CD14-positive monocyte (primary cell): ENCODE data around the gene CTNNA3. TPM values are rescaled to one million over a fixed set of nuclear protein-coding genes. Genes with fewer than 3 reads are reported as not detected.

ENCODE experiments used
- DNase-seq, 3 donors: peaks; one replicate each; pipeline ENCODE4 v3.0.0-alpha.2; 2011 to 2022
- H2AFZ ChIP-seq: 2 replicates; pipeline ENCODE4 v1.6.0; 2012; ENCODE audit warnings: mild to moderate bottlenecking, low read depth, low read length, inconsistent platforms; ENCODE audit not compliant: insufficient read depth, poor library complexity, severe bottlenecking
- H3K27ac ChIP-seq, 2 donors: 1 replicate in 1 of 2; 2 replicates in 1 of 2; pipeline ENCODE4 v1.5.1; 2012 to 2013; ENCODE audit warnings: low read length in 2 of 2, control low read depth in 1 of 2, inconsistent platforms in 1 of 2, low read depth in 1 of 2, mild to moderate bottlenecking in 1 of 2
- H3K27me3 ChIP-seq, 2 donors: one replicate each; pipeline versions ENCODE4 v1.6.0 to v1.6.1; 2011 to 2013; ENCODE audit warnings: low read length in 2 of 2; ENCODE audit not compliant: control insufficient read depth in 2 of 2, insufficient read depth in 2 of 2
- H3K36me3 ChIP-seq, 2 donors: replicated peaks in 1 of 2; 1 replicate in 1 of 2; 2 replicates in 1 of 2; pipeline versions ENCODE4 v1.5.1 to v1.6.1; 2012 to 2013; ENCODE audit warnings: low read length in 2 of 2, control low read depth in 1 of 2, inconsistent platforms in 1 of 2, mild to moderate bottlenecking in 1 of 2; ENCODE audit not compliant: insufficient read depth in 2 of 2, control insufficient read depth in 1 of 2
- H3K4me1 ChIP-seq, 2 donors: 1 replicate in 1 of 2; 2 replicates in 1 of 2; pipeline versions ENCODE4 v1.5.1 to v1.6.1; 2012 to 2013; ENCODE audit warnings: low read length in 2 of 2, control low read depth in 1 of 2, inconsistent platforms in 1 of 2, mild to moderate bottlenecking in 1 of 2, moderate library complexity in 1 of 2; ENCODE audit not compliant: insufficient read depth in 2 of 2, control insufficient read depth in 1 of 2
- H3K4me2 ChIP-seq: replicated peaks from 2 replicates; pipeline ENCODE3; 2012; ENCODE audit warnings: low read length, moderate library complexity, mild to moderate bottlenecking; ENCODE audit not compliant: poor library complexity, severe bottlenecking; ENCODE audit errors: extremely low read depth
- H3K4me3 ChIP-seq, 3 experiments: fragments of 200-600 bp in 1 of 3; sonication (generic) in 1 of 3; replicated peaks in 1 of 3; 1 replicate in 2 of 3; 2 replicates in 1 of 3; pipeline ENCODE4 v1.5.1; 2011 to 2013; ENCODE audit warnings: low read length in 3 of 3, mild to moderate bottlenecking in 3 of 3, control low read depth in 2 of 3, low read depth in 2 of 3, inconsistent platforms in 1 of 3, moderate library complexity in 1 of 3
- H3K79me2 ChIP-seq: 2 replicates; pipeline ENCODE4 v1.6.0; 2012; ENCODE audit warnings: mild to moderate bottlenecking, control low read depth, inconsistent platforms, low read length, moderate library complexity; ENCODE audit not compliant: insufficient read depth
- H3K9ac ChIP-seq: 2 replicates; pipeline ENCODE4 v1.6.0; 2017; ENCODE audit warnings: low read length, mild to moderate bottlenecking; ENCODE audit not compliant: insufficient read depth, poor library complexity, severe bottlenecking
- H3K9me3 ChIP-seq, 2 donors: replicated peaks in 1 of 2; 1 replicate in 1 of 2; 2 replicates in 1 of 2; pipeline versions ENCODE4 v1.5.1 to v1.6.1; 2012 to 2013; ENCODE audit warnings: low read length in 2 of 2, control low read depth in 1 of 2; ENCODE audit not compliant: control insufficient read depth in 1 of 2, insufficient read depth in 1 of 2
- H4K20me1 ChIP-seq: 2 replicates; pipeline ENCODE4 v1.6.0; 2012; ENCODE audit warnings: mild to moderate bottlenecking, low read length, control low read depth, moderate library complexity; ENCODE audit not compliant: insufficient read depth
- H3K27ac Mint-ChIP-seq, 7 donors: one replicate each; pipeline ENCODE4 v1.8.0; 2020; ENCODE audit warnings: mild to moderate bottlenecking in 7 of 7, mixed read lengths in 7 of 7, moderate library complexity in 6 of 7, inconsistent platforms in 2 of 7
- H3K27me3 Mint-ChIP-seq, 3 donors: one replicate each; pipeline ENCODE4 v1.8.0; 2021 to 2022; ENCODE audit warnings: low read depth in 3 of 3, mild to moderate bottlenecking in 3 of 3, mixed read lengths in 3 of 3, moderate library complexity in 3 of 3, inconsistent platforms in 1 of 3
- H3K36me3 Mint-ChIP-seq, 2 donors: one replicate each; pipeline ENCODE4 v1.8.0; 2020; ENCODE audit warnings: mixed read lengths in 2 of 2, inconsistent platforms in 1 of 2, mild to moderate bottlenecking in 1 of 2
- H3K4me1 Mint-ChIP-seq: one replicate; pipeline ENCODE4 v1.8.0; 2020; ENCODE audit warnings: mild to moderate bottlenecking, mixed read lengths
- H3K4me3 Mint-ChIP-seq, 2 donors: one replicate each; pipeline ENCODE4 v1.8.0; 2020; ENCODE audit warnings: mild to moderate bottlenecking in 2 of 2, mixed read lengths in 2 of 2, moderate library complexity in 1 of 2
- H3K9me3 Mint-ChIP-seq, 7 donors: one replicate each; pipeline ENCODE4 v1.8.0; 2020 to 2022; ENCODE audit warnings: mixed read lengths in 7 of 7, mild to moderate bottlenecking in 6 of 7, moderate library complexity in 6 of 7, inconsistent platforms in 2 of 7
- CTCF ChIP-seq: fragments of 200-600 bp; IDR thresholded peaks from one replicate; pipeline ENCODE4 v1.8.0; 2022; ENCODE audit warnings: antibody characterized with exemption, mild to moderate bottlenecking
- WGBS: methylation state at CpG from one replicate; pipeline ENCODE4 v1.1.5; 2013; ENCODE audit warnings: missing lambda C conversion rate; ENCODE audit not compliant: insufficient coverage; 5-methylcytosine and 5-hydroxymethylcytosine counted together
- intact Hi-C, 2 donors: fragments of 100-400 bp; cut with micrococcal nuclease; formaldehyde crosslinking; loops; one replicate each; pipeline versions ENCODE4 v1.15.0 to v1.15.1; 2023
- polyA plus RNA-seq, 3 donors: library from polyadenylated mRNA; depleted of rRNA in 1 of 3; unstranded in 2 of 3; stranded (reverse) in 1 of 3; fragments of 300-500 nt in 2 of 3; fragments of >200 nt in 1 of 3; fragmentation: Illumina TruSeq in 2 of 3; gene quantifications; 1 replicate in 2 of 3; 2 replicates in 1 of 3; pipeline ENCODE4 v1.2.3, GENCODE V29; 2012 to 2021

The CTNNA3 gene
- polyA plus RNA-seq, 3 donors: not detected

GRCh38 chr10:66258693-66259092 is 1437.3 kb downstream of the CTNNA3 start:
- intact Hi-C loops: no loop called here
- no peak for TF ChIP-seq CTCF
- H3K9me3 ChIP-seq: peaks cover 3 to 15% of the 10 kb centered on the region in 2 donors
- H3K27ac ChIP-seq: no peak overlapping the region
- peaks cover 3 to 18% (median 11%) of the 10 kb centered on the region in 7 donors for H3K9me3 Mint-ChIP-seq
- no peak for DNase-seq
- no peaks in the 10 kb centered on the region for H3K79me2 ChIP-seq
- no peak overlapping the region for H2AFZ ChIP-seq
- H3K27ac Mint-ChIP-seq: no peak overlapping the region
- H3K4me1 ChIP-seq: no peaks in the 10 kb centered on the region
- no peak overlapping the region for H3K4me2 ChIP-seq
- H3K9ac ChIP-seq: no peak overlapping the region
- no peaks in the 10 kb centered on the region for H4K20me1 ChIP-seq
- H3K4me3 ChIP-seq: no peak overlapping the region
- H3K36me3 ChIP-seq: no peaks in the 10 kb centered on the region
- H3K4me3 Mint-ChIP-seq: no peak overlapping the region
- WGBS: 67% methylated on average over 1 of the region's 2 CpGs
- no peaks in the 10 kb centered on the region for H3K27me3 ChIP-seq
- H3K4me1 Mint-ChIP-seq: no peaks in the 10 kb centered on the region
- H3K36me3 Mint-ChIP-seq: no peaks in the 10 kb centered on the region
- H3K27me3 Mint-ChIP-seq: peaks cover 0 to 1% (median 0%) of the 10 kb centered on the region in 3 donors

- no CpG with 5 or more reads among the region's 1 CpG for WGBS
- Histone ChIP-seq H3K4me2 (no peak overlapping the region), H4K20me1 (no peaks in the 10 kb centered on the region), H3K27me3 (no peaks in the 10 kb centered on the region), H3K79me2 (no peaks in the 10 kb centered on the region), H3K4me3 (no peak overlapping the region), H3K4me1 (no peaks in the 10 kb centered on the region), H3K9me3 (peaks cover 3 to 15% of the 10 kb centered on the region in 2 donors), H2AFZ (no peak overlapping the region), H3K27ac (no peak overlapping the region), H3K9ac (no peak overlapping the region), H3K36me3 (no peaks in the 10 kb centered on the region)
- Mint-ChIP-seq H3K9me3 (peaks cover 3 to 18% (median 11%) of the 10 kb centered on the region in 7 donors), H3K27me3 (peaks cover 0 to 1% (median 0%) of the 10 kb centered on the region in 3 donors), H3K36me3 (no peaks in the 10 kb centered on the region), H3K4me1 (no peaks in the 10 kb centered on the region), H3K4me3 (no peak overlapping the region), H3K27ac (no peak overlapping the region)
- no peak for TF ChIP-seq CTCF
- intact Hi-C loops: no loop called here
- DNase-seq: no peak
Measured at GRCh38 chr10:66257801-66258200, 1438.2 kb downstream of the CTNNA3 start.
